ENCODE results near the gene HDGFL1.

HDGFL1 gene

GRCh38 chr6:22575190-22575589, 5.8 kb downstream of the HDGFL1 start:
- H3K4me2 ChIP-seq (ENCODE audit: low read length): no peak overlapping the region
- H3K36me3 ChIP-seq (ENCODE audit: insufficient read depth, low read length): no peaks in the 10 kb centered on the region
- H3K27ac ChIP-seq (ENCODE audit: low read depth, low read length, poor library complexity, severe bottlenecking): no peak overlapping the region
- no peaks in the 10 kb centered on the region for H3K79me2 ChIP-seq (ENCODE audit: insufficient read depth, low read length)
- no peaks in the 10 kb centered on the region for H3K27me3 ChIP-seq (ENCODE audit: insufficient read depth, low read length)
- H3F3A ChIP-seq (ENCODE audit: insufficient read depth, low read length): no peaks in the 10 kb centered on the region
- H3K9me2 ChIP-seq (ENCODE audit: low read depth, low read length): no peaks in the 10 kb centered on the region
- H3K4me3 ChIP-seq (ENCODE audit: low read depth, low read length, poor library complexity, severe bottlenecking): no peak overlapping the region
- TF ChIP-seq CTCF (IDR thresholded peaks at IDR 0.05; ENCODE audit: low read length) (no peak), EZH2 (IDR thresholded peaks at IDR 0.05; ENCODE audit: borderline replicate concordance, low read length) (no peak)
- H2AFZ ChIP-seq (ENCODE audit: low read length): no peak overlapping the region
- H4K20me1 ChIP-seq (ENCODE audit: insufficient read depth, low read length): no peaks in the 10 kb centered on the region
- H3K9ac ChIP-seq (ENCODE audit: low read length): no peak overlapping the region
- H3K9me3 ChIP-seq (ENCODE audit: low read length): no peaks in the 10 kb centered on the region
- H3K4me1 ChIP-seq (ENCODE audit: insufficient read depth, low read length, severe bottlenecking): no peaks in the 10 kb centered on the region

GRCh38 chr6:22579439-22579838, 10.1 kb downstream of the HDGFL1 start:
- H3F3A ChIP-seq (ENCODE audit: insufficient read depth, low read length): no peaks in the 10 kb centered on the region
- H3K27me3 ChIP-seq (ENCODE audit: insufficient read depth, low read length): no peaks in the 10 kb centered on the region
- no peak overlapping the region for H3K9ac ChIP-seq (ENCODE audit: low read length)
- TF ChIP-seq EZH2 (IDR thresholded peaks at IDR 0.05; ENCODE audit: borderline replicate concordance, low read length) (no peak), CTCF (IDR thresholded peaks at IDR 0.05; ENCODE audit: low read length) (no peak)
- no peaks in the 10 kb centered on the region for H3K36me3 ChIP-seq (ENCODE audit: insufficient read depth, low read length)
- no peaks in the 10 kb centered on the region for H3K79me2 ChIP-seq (ENCODE audit: insufficient read depth, low read length)
- H2AFZ ChIP-seq (ENCODE audit: low read length): no peak overlapping the region
- no peak overlapping the region for H3K27ac ChIP-seq (ENCODE audit: low read depth, low read length, poor library complexity, severe bottlenecking)
- no peaks in the 10 kb centered on the region for H3K4me1 ChIP-seq (ENCODE audit: insufficient read depth, low read length, severe bottlenecking)
- H3K4me2 ChIP-seq (ENCODE audit: low read length): no peak overlapping the region
- no peaks in the 10 kb centered on the region for H4K20me1 ChIP-seq (ENCODE audit: insufficient read depth, low read length)
- H3K4me3 ChIP-seq (ENCODE audit: low read depth, low read length, poor library complexity, severe bottlenecking): no peak overlapping the region
- H3K9me3 ChIP-seq (ENCODE audit: low read length): no peaks in the 10 kb centered on the region
- H3K9me2 ChIP-seq (ENCODE audit: low read depth, low read length): no peaks in the 10 kb centered on the region

- Histone ChIP-seq H3F3A (ENCODE audit: insufficient read depth, low read length) (no peaks in the 10 kb centered on the region), H3K4me2 (ENCODE audit: low read length) (no peak overlapping the region), H3K4me1 (ENCODE audit: insufficient read depth, low read length, severe bottlenecking) (no peaks in the 10 kb centered on the region), H4K20me1 (ENCODE audit: insufficient read depth, low read length) (no peaks in the 10 kb centered on the region), H3K9ac (ENCODE audit: low read length) (no peak overlapping the region), H3K27ac (ENCODE audit: low read depth, low read length, poor library complexity, severe bottlenecking) (no peak overlapping the region), H3K79me2 (ENCODE audit: insufficient read depth, low read length) (no peaks in the 10 kb centered on the region), H3K36me3 (ENCODE audit: insufficient read depth, low read length) (no peaks in the 10 kb centered on the region), H3K4me3 (ENCODE audit: low read depth, low read length, poor library complexity, severe bottlenecking) (no peak overlapping the region), H2AFZ (ENCODE audit: low read length) (no peak overlapping the region), H3K9me2 (ENCODE audit: low read depth, low read length) (no peaks in the 10 kb centered on the region), H3K9me3 (ENCODE audit: low read length) (no peaks in the 10 kb centered on the region), H3K27me3 (ENCODE audit: insufficient read depth, low read length) (no peaks in the 10 kb centered on the region)
- TF ChIP-seq EZH2 (IDR thresholded peaks at IDR 0.05; ENCODE audit: borderline replicate concordance, low read length) (no peak), CTCF (IDR thresholded peaks at IDR 0.05; ENCODE audit: low read length) (no peak)
Observed at GRCh38 chr6:22580337-22580736, 11.0 kb downstream of the HDGFL1 start.

Data from OCI-LY1 (cell line).